Ramos (cell line): ENCODE results near the gene STRA6.

Source experiments
- in situ Hi-C: fragments of 300-500 bp; cut with MboI; formaldehyde crosslinking; loops from one replicate; pipeline ENCODE4 v1.14.3; 2022; ENCODE audit warnings: low sequenced_read_pairs; ENCODE audit not compliant: unreplicated experiment

The STRA6 gene

DNA sequence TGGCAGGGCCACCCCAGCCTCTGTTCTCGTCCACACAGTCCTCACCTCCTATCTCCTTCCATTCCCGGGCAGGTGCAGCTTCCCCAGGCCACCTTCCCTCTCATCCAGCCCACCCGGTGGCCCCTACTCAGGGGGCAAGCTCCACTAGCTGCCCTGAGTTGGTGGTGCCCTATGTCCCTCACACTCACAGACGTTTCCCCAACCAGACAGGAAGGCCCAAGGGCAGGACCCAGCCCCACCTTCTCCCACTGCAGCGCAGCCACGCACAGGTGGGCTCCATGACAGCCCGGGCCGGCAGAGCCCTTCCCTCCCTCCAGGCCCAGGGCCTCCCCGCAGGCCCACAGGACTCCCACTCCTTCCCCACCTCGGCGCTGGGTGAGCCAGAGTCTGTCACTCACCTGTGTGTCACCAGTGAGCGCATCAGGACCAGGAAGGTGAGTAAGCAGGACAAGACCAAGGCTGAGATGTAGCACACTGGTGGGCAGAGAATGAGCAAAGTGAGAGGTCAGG, 17.9 kb downstream of the STRA6 start:
- in situ Hi-C loops: no loop called here

DNA sequence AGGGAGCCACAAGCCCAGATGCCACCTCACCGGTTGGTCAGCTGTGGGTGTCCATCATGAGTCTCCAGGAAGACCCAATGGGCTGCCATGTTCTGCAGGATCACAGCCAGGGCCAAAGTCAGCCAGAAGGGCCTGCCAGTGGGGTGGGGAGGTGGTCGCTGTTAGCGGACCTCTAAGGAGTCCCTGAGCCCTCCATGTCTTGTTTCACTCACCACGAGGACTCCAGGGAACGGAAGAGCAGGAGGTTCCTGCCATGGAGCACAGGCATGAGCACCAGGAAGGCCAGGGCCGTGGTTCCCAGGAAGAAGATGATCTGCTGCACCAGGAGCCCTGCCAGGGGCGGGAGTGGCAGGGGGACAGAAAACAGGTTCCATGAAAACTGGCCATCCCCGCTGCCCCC, 20.5 kb downstream of the STRA6 start:
- in situ Hi-C loops: no loop called here

DNA sequence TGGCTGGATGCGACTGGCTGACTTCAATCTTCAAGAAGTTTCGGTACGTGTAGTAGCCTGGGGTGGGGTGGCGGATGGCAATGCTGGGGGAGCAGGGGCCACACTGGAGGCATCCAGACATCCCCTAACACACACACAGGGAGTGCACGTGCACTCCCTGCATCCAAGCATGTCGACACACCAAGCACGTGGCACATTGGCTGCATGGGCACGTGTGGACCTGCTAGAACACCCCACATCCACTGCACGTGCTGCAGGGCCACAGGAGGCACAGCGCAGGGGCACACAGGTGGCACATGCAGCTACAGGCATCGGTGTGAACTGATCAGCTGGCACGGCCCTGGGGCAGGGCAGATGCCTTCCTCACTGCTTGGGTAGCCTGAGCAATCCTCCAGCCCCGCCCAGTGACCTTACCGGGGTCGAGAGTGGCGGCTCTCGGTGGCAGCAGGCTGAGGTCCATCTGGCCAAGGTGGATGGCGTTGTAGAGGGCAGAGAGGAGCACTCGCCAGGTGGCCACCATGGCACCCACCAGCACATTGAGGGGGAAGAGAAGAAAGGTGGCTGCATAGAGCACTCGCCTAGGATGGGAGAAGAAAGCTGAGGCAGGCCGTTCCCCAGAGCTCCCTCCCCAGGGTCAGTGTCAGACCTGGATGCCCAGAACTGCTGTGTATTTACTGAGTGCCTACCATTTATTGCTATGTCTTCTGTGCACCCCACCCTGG, 21.5 kb downstream of the STRA6 start:
- in situ Hi-C loops: no loop called here

GRCh38 chr15:74179983-74180880, 22.4 kb downstream of the STRA6 start:
- in situ Hi-C loops: no loop called here

GRCh38 chr15:74179101-74179841, 23.3 kb downstream of the STRA6 start:
- in situ Hi-C loops: no loop called here

DNA sequence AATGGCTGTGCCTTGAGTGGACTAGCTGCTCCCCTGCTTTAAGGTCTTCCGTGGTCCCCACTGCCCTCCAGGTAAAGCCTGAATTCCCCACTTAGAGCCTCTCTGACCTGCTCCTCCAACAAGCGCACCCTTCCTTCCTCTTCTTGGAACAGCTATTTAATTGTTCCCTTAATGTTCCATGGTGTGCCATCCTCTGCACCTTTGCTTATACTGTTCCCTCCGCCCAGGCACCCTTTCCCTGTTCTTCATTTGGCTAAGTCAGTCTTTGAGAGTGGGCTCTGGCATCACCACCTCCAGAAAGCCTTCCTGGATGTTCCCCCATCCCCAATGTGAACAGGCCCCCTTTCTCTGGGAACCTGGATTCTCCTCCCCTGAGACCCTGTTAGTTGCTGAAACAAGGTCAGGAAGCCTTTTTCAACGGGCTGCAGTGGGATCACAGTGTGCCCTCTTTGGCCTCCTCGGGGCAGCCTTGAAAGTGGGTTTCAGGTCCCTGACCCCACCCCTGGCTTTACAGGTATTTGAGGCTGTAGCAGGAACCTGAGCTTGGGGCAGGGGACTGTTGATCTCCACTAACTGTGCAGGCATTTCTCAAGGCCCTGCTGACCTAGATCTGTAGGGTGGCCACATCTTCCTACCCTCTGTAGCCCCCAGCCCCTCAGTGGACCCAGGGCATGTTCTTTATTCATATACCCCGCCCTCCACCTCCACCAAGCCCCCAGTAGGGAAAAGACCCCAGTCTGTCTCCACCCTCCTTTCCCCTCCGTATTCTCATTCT, 24.1 kb downstream of the STRA6 start:
- in situ Hi-C loops: no loop called here

- in situ Hi-C loops: no loop called here
Measured at GRCh38 chr15:74176262-74177214, 26.0 kb downstream of the STRA6 start.

DNA sequence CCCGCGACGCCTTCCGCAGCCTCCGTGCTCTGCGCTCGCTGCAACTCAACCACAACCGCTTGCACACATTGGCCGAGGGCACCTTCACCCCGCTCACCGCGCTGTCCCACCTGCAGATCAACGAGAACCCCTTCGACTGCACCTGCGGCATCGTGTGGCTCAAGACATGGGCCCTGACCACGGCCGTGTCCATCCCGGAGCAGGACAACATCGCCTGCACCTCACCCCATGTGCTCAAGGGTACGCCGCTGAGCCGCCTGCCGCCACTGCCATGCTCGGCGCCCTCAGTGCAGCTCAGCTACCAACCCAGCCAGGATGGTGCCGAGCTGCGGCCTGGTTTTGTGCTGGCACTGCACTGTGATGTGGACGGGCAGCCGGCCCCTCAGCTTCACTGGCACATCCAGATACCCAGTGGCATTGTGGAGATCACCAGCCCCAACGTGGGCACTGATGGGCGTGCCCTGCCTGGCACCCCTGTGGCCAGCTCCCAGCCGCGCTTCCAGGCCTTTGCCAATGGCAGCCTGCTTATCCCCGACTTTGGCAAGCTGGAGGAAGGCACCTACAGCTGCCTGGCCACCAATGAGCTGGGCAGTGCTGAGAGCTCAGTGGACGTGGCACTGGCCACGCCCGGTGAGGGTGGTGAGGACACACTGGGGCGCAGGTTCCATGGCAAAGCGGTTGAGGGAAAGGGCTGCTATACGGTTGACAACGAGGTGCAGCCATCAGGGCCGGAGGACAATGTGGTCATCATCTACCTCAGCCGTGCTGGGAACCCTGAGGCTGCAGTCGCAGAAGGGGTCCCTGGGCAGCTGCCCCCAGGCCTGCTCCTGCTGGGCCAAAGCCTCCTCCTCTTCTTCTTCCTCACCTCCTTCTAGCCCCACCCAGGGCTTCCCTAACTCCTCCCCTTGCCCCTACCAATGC, 27.1 kb downstream of the STRA6 start:
- in situ Hi-C loops: no loop called here

DNA sequence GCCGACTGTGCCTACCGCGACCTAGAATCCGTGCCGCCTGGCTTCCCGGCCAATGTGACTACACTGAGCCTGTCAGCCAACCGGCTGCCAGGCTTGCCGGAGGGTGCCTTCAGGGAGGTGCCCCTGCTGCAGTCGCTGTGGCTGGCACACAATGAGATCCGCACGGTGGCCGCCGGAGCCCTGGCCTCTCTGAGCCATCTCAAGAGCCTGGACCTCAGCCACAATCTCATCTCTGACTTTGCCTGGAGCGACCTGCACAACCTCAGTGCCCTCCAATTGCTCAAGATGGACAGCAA, 27.7 kb downstream of the STRA6 start:
- in situ Hi-C loops: no loop called here

DNA sequence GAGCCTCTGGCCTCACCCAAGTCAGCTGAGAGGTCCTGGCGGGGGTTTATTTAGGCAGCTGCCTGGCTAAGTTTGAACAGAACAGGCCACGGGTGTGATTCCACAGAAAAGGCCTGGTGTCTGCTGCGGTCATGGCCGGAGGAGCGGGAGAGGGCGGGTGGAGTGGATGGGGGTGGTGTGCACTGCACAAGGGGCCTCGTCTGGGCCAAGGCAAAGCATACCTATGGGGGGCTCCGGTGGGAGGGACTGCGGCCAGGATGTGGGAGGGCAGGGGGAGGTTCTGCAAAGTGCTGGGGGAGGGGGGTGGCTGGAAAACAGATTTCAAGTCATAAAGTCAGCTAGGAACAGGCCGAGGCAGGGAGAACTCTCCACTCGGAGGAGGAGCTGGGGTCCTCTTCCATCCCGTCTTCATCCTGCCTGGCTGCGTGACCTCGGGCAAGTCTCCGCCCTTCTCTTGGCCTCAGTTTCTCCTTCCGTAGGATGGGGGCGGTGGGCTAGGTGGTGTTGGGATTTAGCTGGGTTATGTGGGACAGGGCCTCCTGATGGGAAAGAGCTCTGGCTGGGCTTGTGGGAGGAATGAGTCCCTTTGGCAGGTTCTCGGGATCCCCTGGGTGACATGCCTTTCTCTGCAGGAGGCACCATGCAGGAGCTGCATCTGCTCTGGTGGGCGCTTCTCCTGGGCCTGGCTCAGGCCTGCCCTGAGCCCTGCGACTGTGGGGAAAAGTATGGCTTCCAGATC, 28.2 kb downstream of the STRA6 start:
- in situ Hi-C loops: no loop called here

DNA sequence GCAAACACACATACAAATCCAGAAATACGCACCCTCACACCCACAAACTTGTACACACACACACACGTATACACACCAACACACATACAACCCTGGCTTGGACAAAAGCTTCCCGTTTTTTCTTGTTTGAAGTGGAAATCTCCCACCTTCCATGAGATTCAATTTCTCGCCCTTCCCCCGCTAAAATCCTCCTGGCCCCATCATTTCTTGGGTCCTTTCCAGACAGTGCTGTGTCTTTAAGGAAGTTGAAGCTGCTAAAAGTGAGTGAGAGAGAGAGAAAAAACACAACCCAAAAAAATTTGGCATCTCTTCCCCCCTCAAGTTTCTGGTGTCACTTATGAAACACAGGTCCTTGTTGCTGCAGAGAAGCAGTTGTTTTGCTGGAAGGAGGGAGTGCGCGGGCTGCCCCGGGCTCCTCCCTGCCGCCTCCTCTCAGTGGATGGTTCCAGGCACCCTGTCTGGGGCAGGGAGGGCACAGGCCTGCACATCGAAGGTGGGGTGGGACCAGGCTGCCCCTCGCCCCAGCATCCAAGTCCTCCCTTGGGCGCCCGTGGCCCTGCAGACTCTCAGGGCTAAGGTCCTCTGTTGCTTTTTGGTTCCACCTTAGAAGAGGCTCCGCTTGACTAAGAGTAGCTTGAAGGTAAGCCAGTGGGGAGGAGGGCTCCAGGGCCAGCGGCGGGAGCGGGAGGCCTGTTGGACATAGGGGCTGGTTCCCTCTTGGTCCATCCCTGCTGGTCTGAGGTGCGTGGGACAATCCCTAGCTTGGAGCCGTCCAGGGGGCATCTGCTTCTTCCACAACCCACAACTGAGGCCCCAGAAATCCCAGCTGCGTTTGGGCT, 29.0 kb downstream of the STRA6 start, which contains the start of gene ISLR:
TSS of gene ISLR (plus strand) at position 331 of the 839 bp plus-strand sequence. CDS start 1,149 bp downstream, outside the sequence.
- in situ Hi-C loops: no loop called here

DNA sequence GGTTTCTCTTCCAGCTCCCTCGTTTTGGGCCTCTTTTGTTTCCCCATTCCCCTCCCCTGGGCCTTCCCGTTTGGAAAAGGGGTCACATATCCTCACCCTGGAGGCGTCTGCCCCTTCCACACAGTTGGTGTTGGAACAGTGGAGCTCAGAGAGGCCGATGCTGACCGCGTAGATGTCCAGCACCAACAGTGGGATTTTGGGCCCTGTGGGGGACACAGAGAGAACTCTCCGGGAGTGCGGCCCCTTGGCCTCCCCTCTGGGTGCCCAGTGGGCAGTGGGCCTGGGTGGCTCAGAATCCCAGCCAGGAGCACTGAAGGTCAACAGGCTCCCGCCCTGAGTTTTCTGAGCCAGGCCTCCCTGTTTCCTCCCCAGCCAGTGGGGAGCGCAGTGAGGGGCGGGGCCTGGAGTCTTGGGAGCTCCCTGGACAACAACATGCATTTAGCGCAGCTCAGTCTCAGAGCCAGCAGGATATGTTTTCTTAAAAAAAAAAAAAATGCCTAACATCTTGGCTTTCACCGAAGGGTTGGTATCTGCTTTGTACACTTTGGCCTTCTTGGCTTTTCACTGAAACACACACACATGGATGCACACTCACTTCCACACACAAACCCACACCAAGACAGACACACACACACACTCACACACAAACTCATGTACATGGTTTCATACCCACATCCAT, 29.7 kb downstream of the STRA6 start:
- in situ Hi-C loops: no loop called here

DNA sequence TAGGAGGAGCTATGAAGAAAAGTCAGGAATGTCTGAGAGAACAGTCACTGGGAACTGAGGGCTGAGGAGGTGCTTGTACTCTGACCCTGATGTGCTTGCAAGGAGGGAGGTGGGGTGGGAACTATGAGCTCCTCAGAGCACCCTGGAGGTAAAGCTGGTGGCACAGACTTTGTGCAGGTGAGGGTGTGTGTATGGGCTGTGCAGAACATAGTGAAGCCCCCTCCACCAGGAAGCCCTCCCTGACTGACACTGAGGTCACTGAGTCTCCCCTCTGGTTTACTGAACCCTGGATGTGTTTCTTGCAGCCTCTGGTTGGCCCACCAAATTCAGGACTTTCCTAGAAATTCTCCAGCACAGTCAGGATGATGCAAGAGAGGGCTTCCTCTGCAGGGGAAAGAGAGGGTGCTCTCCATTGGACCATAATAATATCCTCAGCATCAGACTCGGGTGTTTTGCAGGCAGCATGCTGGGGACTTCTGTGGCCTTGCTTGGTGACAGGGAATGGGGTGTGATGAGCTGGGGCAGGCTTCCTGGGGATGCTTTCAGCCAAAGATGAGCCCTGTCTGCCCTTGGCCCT, 30.5 kb downstream of the STRA6 start:
- in situ Hi-C loops: no loop called here

DNA sequence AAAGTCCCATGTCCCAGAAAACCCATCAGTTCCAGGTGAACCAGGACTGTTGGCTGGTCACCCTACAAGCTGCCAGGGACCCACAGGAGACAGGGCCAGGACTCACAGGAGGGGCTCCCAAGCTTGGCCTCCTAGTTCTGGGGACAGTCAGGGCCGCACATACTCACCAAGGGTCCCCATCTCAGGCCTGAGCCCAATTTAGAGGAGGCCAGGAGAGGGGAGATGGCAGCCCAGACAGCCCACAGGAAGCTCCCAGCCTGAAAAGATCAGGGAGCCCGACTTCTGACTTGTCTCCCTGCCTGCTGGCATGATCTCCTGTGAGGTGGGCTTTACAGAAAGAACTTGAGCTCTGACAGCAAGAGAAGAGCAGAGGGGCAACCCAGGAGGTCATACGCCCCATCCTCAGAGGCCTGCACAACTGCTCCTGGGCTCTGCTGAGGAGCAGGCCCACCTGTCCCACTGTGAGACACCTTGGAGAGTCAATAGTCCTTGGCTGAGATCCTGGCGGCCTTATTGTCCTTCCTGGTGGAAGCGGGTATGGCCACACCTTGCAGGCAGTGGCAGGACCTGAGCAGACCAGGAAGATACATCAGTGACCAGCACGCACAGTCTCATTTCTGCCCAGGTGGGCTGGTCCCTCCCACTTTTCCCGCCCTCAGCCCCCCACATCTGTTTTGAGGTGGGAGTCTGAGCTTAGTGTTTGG, 31.6 kb downstream of the STRA6 start:
- in situ Hi-C loops: no loop called here
